OCI-LY1 (cell line): Measurements from ENCODE around the gene LRRC57.

Experiments used
- H2AFZ ChIP-seq: fragments of 200-600 bp; sonication (generic), shearing (Covaris generic); 2 replicates; pipeline ENCODE4 v1.6.0; 2014; ENCODE audit warnings: antibody characterized with exemption, mild to moderate bottlenecking, low read length
- H3F3A ChIP-seq: fragments of 200-600 bp; sonication (generic), shearing (Covaris generic); 2 replicates; pipeline ENCODE4 v1.6.0; 2014; ENCODE audit warnings: mild to moderate bottlenecking, antibody characterized with exemption, low read length, moderate library complexity; ENCODE audit not compliant: insufficient read depth
- H3K27ac ChIP-seq: fragments of 200-600 bp; sonication (generic); 2 replicates; pipeline ENCODE4 v1.5.1; 2014; ENCODE audit warnings: low read length, mixed run types, mild to moderate bottlenecking, low read depth; ENCODE audit not compliant: poor library complexity, severe bottlenecking
- H3K27me3 ChIP-seq: fragments of 200-600 bp; sonication (generic); 2 replicates; pipeline ENCODE4 v1.6.0; 2014; ENCODE audit warnings: antibody characterized with exemption, mild to moderate bottlenecking, low read length, moderate library complexity; ENCODE audit not compliant: insufficient read depth
- H3K36me3 ChIP-seq: fragments of 200-600 bp; sonication (generic); 2 replicates; pipeline ENCODE4 v1.6.1; 2014; ENCODE audit warnings: mild to moderate bottlenecking, antibody characterized with exemption, low read length, moderate library complexity, mixed read lengths; ENCODE audit not compliant: insufficient read depth
- H3K4me1 ChIP-seq: fragments of 200-600 bp; sonication (generic); 2 replicates; pipeline ENCODE4 v1.5.1; 2014; ENCODE audit warnings: mild to moderate bottlenecking, low read length, moderate library complexity; ENCODE audit not compliant: insufficient read depth, severe bottlenecking
- H3K4me2 ChIP-seq: fragments of 200-600 bp; sonication (generic), shearing (Covaris generic); 2 replicates; pipeline ENCODE4 v1.6.1; 2014; ENCODE audit warnings: low read length
- H3K4me3 ChIP-seq: fragments of 200-600 bp; sonication (generic); 2 replicates; pipeline ENCODE4 v1.5.1; 2014; ENCODE audit warnings: low read length, low read depth, mild to moderate bottlenecking, mixed read lengths; ENCODE audit not compliant: poor library complexity, severe bottlenecking
- H3K79me2 ChIP-seq: fragments of 200-600 bp; shearing (Covaris generic); 2 replicates; pipeline ENCODE4 v1.6.1; 2016; ENCODE audit warnings: mixed run types, low read length, mixed read lengths; ENCODE audit not compliant: insufficient read depth
- H3K9ac ChIP-seq: fragments of 200-600 bp; sonication (generic), shearing (Covaris generic); 2 replicates; pipeline ENCODE4 v1.6.1; 2014; ENCODE audit warnings: mild to moderate bottlenecking, low read length, mixed read lengths
- H3K9me2 ChIP-seq: fragments of 200-600 bp; sonication (generic), shearing (Covaris generic); 2 replicates; pipeline ENCODE4 v1.6.1; 2014; ENCODE audit warnings: low read depth, mild to moderate bottlenecking, low read length, mixed read lengths
- H3K9me3 ChIP-seq: fragments of 200-600 bp; shearing (Covaris generic); 2 replicates; pipeline ENCODE4 v1.6.1; 2014; ENCODE audit warnings: low read length, mixed read lengths
- H4K20me1 ChIP-seq: fragments of 200-600 bp; sonication (generic), shearing (Covaris generic); 2 replicates; pipeline ENCODE4 v1.6.0; 2016; ENCODE audit warnings: mild to moderate bottlenecking, low read length; ENCODE audit not compliant: insufficient read depth
- EZH2 ChIP-seq: fragments of 200-600 bp; sonication (generic), shearing (Covaris generic); IDR thresholded peaks from 2 replicates; pipeline ENCODE4 v1.8.0; 2017; ENCODE audit warnings: borderline replicate concordance, mixed run types, mild to moderate bottlenecking, antibody characterized with exemption, low read length, moderate library complexity, mixed read lengths
- TF ChIP-seq, protein P1 (sequence below): fragments of 200-600 bp; sonication (generic), shearing (Covaris generic); IDR thresholded peaks from 2 replicates; pipeline ENCODE4 v1.5.1; 2017; ENCODE audit warnings: mild to moderate bottlenecking, antibody characterized with exemption, low read length, moderate library complexity, mixed read lengths

LRRC57 gene

DNA sequence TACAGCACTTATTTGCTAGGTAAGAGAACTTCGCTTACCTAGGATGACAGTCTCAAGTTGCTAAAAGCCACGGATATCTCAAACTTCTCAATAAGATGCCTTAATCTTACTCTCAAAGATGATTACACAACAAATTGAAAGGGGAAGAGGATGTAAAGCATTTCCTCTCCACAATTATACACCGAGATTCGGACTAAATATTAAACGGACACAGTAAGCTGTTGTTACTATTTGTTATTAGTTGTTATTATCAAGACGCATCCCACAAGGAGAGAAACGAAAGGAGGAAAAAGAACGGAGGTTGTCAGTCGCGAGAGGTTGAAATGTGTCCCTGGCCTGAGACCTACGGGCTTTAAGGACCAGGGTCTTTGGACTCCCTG is 58.3 kb downstream of the LRRC57 start:
- no peak for TF ChIP-seq EZH2
- TF ChIP-seq, protein P1, sequence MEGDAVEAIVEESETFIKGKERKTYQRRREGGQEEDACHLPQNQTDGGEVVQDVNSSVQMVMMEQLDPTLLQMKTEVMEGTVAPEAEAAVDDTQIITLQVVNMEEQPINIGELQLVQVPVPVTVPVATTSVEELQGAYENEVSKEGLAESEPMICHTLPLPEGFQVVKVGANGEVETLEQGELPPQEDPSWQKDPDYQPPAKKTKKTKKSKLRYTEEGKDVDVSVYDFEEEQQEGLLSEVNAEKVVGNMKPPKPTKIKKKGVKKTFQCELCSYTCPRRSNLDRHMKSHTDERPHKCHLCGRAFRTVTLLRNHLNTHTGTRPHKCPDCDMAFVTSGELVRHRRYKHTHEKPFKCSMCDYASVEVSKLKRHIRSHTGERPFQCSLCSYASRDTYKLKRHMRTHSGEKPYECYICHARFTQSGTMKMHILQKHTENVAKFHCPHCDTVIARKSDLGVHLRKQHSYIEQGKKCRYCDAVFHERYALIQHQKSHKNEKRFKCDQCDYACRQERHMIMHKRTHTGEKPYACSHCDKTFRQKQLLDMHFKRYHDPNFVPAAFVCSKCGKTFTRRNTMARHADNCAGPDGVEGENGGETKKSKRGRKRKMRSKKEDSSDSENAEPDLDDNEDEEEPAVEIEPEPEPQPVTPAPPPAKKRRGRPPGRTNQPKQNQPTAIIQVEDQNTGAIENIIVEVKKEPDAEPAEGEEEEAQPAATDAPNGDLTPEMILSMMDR = no peak
- H3K27me3 ChIP-seq = no peaks in the 10 kb centered on the region
- H2AFZ ChIP-seq = 0 out of 2 replicates have a peak overlapping the region, but pooled peaks have one; percentile 0
- peaks cover 51% of the 10 kb centered on the region for H3K79me2 ChIP-seq
- peak overlapping the region; percentile 96 for H3K4me2 ChIP-seq
- peak overlapping the region; percentile 82 for H3K4me3 ChIP-seq
- H3K9me2 ChIP-seq = no peaks in the 10 kb centered on the region
- peaks cover 60% of the 10 kb centered on the region for H3K4me1 ChIP-seq
- no peaks in the 10 kb centered on the region for H3K9me3 ChIP-seq
- peaks cover 2% of the 10 kb centered on the region; the same call in 1 of the 2 replicates for H3K36me3 ChIP-seq
- H3K27ac ChIP-seq = peak overlapping the region; percentile 87
- no peaks in the 10 kb centered on the region for H4K20me1 ChIP-seq
- peak overlapping the region; percentile 97 for H3K9ac ChIP-seq
- no peaks in the 10 kb centered on the region for H3F3A ChIP-seq
